Endometrium (tissue), 2 donors: Measurements from ENCODE around the gene COMP.
"Not testable (repeated sequence)": the region's sequence is repeated elsewhere in the genome, so short reads cannot be mapped to it uniquely, and the experiment has no call there.

Experiments used
- FAIRE-seq: peaks from 2 replicates; lab custom pipeline; 2012; peaks lifted over from hg19 to GRCh38; lab: Jason Lieb, UNC
- donor health status: control.
- donor health status: control.

The COMP gene

DNA sequence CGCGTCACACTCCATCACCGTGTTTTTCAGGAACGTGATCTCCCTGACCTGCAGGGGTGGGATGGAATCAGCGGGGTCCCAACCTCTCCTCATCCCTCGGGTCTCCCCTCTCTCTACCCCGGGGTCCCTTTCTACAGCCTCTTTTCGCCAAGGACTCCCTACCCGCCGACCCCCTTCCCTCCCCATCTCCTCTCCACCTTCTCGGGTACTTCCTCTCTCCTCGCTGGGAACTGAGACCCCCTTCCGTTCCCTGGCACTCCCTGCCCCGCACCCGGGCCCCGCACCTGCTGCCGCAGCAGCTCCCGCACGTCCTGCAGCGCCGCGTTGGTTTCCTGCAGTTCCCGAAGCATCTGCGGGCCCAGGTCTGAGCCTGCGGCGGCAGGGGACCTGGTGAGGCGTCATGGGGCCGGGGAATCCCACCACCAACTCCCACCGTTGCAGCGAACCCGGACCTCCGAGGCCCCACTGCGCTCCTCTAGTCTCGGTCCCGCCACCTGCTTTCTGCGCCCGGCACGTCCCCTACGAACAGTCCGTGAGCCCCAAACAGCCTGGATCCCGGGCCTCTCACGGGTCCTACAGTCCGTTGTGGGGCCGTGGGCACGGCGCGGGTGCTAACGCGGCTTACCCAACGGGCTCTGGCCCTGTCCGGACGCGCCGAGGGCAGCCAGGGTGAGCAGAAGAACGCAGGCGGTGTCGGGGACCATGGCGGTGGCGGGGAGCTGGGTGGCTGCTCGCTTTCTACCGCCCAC lies at the start of gene COMP:
TSS of gene COMP (minus strand) at position 740 of the 749 bp plus-strand sequence. CDS start at position 704, 36 bp downstream.
- FAIRE-seq, result no peak

DNA sequence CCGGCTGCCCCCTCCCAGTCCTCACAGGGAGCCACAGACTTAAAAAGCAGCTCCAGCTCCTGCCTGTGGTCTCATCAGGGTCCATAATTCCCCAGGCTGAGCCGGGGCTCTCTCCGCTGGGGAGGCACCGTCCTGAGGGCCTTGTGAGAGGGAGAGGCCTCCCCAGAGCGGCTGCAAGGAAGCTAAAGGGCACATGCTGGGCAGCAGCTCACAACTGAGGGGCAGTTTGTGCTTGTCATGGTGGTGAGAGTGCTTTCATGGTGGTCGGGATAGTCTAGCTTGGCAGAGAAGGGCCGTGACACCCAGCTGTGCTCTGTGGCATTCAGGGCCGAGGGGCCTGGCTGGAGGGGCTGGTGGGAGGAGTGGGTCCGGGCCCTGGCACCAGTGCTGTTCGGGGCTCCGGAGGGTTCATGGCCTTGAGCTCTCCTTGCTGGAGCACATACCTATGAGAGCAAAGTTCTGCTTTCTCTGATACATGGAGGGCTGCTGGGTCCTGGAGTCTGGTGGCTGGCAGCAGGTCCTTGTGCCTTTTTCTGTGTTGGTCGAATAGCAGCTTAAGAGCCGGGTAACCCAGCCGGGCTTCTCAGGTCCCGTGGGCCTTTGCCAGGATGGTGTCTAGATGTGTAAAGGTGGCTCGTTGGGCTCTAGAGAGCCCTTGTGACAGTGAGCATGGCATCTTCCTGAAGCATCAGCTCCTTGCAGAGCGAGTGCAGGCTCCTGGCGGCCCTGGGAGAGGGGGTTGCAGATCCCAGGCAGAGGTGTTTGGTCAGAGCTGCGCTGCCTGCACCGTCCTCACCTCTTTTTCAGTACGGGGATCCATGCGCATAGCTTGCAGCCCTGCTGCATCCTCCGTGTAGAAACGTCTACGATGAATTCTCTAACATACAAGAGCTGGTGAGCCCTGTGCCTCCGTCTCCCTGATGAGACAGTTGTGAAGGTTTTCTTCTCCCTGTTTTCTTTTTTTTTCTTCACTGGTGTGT lies 49.5 kb upstream of the COMP start:
- no peak for FAIRE-seq

DNA sequence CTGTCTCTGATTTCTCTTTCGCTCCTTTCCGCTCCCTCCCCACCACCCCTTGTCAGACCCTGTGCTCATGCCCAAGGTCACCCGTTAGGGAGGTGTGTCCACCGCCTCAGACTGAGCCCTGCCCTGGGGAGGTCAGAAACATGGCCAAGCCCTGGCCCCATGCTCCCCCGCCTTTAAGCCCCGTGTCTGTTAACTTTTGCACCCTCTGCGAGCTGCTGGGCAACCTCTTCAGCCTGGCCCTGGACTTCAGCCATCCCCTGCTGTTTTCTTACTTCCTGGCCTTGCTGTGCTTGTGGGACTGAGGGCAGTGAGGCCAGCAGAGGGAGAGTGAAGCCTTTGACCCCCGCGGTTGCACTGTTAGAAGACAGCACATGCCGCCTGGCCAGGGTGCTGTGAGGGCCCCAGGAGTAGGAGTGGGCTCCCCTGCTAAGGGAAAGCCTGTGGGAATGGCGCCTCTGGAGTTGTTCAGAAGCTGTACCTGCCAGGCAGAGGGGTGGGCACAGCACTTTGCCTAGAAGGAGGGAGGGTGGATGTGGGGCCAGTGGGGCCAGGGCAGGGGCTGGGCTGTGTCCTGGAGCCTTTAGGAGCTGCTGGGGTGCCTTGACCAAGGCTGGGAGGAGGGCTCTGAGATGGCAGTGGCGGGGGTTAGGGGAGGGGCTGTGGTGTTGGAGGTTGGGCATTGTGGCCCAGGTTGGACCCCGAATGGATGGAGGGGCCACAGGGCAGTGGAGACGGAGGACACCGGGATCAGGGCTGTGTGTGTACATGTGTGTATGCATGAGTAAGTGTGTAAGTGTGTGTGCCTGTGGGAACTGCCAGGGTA lies 48.6 kb upstream of the COMP start:
- FAIRE-seq, result no peak

DNA sequence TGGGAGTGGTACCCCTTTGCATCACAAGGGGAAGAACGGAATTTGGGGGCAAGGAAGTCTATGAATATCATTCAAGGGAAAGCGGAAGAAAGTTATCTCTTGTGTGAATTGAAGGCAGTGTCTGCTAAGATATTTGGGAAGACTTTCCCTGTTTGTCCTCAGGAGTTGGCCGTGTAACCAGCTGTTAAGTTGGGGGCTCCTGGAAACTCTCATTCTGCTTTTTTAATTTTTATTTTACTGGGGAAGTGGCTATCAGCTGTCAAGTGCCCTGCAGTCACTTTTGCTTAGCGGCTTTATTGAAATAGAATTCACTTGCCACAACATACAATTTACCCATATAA lies 43.5 kb upstream of the COMP start:
- no peak for FAIRE-seq

DNA sequence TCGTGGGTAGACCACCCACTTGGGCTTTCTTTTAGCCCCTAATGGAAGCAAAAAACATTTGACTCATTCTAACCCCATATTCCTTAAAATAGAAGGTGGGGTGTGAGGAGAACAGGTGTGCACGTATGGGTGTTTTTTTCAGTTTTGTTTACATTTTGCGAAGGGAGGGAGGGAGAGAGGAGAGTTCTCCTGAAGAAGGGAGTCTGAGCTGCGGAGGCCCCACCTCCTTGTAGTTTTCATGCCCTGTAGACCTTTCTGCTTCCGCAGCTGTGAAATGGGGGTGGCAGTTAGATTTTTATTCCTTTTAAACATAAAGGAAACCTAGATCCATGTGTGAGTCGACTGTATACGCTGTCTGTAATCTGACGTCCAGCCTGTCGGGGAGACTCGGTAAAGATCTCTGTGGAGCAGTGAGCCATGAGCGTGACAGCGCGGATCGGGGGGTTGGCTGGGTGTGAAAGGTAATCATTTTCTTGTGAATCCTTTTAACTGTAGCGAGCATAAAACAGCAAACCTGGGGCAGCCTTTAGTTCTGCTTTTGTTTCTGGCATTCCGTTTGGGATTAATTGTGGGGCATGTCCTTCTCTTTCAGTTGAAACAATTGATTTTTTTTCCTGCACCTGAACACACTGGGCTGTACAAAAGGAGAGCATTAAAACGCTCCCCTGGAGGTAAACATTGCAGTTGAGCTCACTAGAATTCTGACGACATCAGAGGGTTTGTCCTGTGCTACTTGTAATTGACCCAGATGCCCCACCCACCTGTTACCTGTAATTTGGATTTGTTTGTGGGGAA lies 42.9 kb upstream of the COMP start:
- no peak for FAIRE-seq

DNA sequence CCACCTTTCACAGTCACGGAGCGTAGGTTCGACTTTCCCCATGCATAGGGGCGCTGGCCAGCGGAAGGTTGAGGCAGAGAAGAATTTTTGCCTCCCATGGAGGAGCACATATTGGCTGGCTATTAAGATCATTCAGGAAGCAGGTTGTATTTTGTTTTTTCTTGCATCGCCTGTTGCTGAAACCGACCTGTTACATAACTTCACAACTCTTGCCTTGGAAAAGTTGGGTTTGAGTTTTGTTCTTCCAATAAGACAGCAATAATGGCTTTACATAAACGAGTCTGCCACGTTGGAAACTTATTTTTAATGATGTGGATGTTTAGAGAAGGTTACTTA lies 42.0 kb upstream of the COMP start:
- FAIRE-seq, result no peak

DNA sequence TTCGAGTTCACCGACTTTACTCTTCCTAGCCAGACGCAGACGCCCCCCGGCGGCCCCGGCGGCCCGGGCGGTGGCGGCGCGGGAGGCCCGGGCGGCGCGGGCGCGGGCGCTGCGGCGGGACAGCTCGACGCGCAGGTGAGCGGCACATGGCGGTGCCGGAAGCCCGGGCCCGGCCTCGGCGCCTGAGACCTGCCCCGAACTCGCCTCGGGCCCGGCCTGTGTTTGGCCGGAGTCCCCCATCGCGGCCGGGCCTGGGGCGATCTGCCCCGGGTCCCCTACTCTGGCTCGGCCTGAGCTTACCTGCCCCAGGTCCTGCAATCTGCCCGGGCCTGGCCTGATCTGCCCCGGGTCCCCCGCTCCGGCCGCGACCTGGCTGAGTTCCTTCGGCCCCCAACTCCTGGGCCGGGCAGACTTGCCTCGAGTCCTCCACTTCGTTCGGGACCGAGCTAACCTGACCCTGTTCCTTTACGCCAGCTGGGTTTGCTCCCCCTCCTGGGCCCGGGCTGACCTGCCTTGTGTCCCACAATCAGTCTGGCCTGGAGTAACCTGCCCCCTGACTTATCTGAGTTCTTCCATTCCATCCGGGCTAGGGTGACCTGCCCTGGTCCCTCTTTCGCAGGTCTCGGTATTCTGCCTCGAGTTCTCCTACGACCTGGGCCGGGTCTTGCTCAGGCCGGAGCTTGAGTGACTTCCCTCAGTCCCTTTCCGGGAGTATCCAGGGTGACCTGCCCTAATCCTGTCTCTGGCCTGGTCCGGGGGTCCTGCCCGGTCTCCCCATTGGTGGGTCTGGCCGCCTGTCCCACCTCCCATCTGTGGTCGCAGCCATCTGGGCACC lies 41.4 kb upstream of the COMP start:
- no peak for FAIRE-seq

DNA sequence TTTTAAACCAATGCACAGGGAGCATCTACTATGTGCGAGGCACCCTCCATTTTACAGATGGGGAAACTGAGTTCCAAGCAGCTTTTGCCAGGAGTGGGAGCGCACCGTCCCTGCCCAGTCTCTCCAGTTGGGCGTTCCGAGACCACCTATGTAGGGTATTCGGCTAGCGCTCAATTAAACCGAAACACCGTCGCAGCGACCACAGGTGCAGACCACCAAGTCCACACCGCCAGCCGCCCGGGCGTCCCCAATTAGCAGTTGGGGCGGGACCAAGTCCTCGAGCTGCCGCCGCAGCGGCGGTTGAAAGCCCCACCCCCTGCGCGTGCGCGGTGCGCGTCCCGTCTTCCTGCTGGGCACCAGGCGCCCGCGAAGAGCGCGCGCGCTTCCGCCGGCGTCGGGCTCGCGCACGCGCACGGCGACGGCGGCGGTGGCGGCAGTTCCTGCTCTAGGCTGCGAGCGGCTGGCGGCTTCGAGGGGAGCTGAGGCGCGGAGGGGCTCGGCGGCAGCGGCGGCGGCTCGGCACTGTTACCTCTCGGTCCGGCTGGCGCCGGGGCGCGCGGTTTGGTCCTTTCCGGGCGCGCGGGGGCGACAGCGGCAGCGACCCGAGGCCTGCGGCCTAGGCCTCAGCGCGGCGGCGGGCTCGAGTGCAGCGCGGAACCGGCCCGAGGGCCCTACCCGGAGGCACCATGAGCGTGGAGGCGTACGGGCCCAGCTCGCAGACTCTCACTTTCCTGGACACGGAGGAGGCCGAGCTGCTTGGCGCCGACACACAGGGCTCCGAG lies 40.6 kb upstream of the COMP start, which contains the start of gene UPF1:
TSS of gene UPF1 (plus strand) at position 436 of the 782 bp plus-strand sequence. CDS start at position 687, 251 bp downstream.
- no peak for FAIRE-seq

DNA sequence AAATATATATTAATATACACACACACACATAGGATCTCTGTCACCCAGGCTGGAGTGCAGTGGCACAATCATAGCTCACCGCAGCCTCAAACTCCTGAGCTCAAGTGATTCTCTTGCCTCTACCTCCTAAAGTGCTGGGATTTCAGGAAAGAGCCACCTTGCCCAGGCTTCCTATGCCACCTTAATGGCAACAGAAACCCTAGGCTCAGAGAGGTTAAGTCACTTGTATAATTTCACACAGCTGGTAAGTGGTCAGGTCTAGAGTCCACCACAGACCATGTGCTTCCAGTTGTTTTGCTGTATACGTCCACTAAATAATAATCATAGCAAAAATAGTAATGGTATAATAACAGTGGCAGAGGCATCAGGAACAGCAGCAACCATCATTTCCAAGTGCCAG lies 39.4 kb upstream of the COMP start:
- no peak for FAIRE-seq

DNA sequence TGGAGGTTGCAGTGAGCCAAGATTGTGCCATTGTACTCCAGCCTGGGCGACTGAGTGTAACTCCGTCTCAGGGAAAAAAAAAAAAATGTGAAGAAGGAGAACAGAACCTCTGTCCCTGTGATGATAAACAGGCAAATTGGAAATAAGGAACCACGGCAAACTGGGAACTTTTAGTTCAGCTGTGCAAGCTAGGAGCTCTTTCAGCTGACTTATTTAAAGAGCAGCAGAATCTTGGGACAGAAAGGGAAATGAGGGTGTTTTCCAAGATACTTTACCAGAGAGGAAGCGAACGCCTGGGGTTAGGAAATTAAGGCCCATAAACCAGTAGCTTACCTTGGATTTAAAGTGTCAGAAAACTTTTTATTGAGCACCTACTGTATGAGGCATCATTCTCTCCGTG lies 37.7 kb upstream of the COMP start:
- no peak for FAIRE-seq

DNA sequence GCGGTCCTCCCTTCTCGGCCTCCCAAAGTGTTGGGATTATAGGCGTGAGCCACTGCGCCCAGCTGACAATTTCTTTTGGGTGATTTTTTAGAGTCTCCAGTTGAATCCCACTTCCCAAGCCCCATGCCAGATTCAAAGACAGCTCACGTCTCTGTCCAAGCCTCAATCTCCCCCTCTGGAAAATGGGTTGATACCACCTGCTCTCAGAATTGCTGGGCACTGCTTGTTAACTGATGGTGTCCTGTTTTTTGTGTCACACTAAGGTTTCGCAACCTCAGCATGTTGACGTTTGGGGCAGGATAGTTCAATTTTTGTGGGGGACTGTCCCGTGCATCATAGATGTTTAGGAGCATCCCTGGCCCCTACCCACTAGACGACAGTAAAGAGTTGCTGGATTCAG lies 26.5 kb upstream of the COMP start:
- no peak for FAIRE-seq

DNA sequence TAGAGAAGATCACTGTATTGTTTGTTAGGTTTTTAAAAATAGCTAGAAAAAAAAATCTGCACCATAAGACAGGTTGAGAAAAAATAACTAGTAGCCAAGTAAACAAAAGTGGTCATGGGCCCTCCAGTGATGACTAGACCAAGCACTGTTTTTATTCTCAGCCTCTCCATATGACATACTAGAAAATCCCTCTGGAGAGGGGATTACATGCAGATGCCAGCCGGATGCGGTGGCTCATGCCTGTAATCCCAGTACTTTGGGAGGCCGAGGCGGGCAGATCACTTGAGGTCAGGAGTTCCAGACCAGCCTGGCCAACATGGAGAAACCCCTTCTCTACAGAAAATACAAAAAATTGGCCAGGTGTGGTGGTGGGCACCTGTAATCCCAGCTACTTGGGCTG lies 25.5 kb upstream of the COMP start:
- FAIRE-seq, result not testable (repeated sequence)

DNA sequence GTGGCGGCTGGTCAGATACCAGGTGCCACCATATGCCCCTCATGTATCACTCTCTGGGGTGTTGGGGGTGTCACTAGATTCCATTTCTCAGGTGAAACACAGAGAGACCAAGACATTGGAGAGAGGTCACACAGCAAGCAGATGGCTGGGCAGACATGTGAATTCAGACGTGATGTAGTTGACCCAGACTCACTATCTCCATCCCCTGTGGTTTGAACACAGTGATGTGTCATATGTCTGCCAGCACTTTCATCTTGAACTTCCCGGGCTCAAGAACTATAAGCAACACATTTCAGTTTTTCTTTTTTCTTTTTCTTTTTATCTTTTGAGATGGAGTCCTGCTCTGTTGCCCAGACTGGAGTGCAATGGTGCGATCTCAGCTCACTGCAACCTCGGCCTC lies 24.6 kb upstream of the COMP start:
- FAIRE-seq, result no peak

DNA sequence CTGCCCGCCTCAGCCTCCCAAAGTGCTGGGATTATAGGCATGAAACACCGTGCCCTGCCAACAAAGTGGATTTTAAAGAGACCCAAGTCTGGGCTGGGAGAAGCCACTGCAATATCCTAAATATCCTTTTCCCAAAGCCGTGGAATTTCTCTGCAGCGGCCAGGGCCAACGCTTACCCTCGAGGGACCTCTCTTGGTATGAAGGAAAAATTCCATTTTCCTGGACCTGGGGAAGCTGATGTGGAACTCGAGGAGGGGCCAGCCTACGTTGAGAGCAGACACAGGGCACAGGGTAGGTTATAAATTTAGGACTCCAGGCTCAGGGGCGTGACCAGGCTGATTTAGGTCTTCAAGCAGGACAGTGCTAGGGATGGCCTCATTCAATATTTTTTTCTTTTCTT lies 23.0 kb upstream of the COMP start:
- FAIRE-seq, result no peak

DNA sequence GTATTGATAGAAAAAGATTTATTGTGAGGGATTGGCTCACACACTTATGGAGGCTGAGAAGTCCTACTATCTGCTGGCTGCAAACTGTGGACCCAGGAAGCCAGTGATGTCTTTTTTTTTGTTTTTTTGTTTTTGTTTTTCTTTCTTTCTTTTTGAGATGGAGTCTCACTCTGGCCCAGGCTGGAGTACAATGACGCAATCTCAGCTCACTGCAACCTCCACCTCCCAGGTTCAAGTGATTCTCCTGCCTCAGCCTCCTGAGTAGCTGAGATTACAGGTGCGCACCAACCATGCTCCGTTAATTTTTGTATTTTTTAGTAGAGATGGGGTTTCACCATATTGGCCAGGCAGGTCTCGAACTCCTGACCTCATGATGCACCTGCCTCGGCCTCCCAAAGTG lies 20.5 kb upstream of the COMP start:
- not testable (repeated sequence) for FAIRE-seq

DNA sequence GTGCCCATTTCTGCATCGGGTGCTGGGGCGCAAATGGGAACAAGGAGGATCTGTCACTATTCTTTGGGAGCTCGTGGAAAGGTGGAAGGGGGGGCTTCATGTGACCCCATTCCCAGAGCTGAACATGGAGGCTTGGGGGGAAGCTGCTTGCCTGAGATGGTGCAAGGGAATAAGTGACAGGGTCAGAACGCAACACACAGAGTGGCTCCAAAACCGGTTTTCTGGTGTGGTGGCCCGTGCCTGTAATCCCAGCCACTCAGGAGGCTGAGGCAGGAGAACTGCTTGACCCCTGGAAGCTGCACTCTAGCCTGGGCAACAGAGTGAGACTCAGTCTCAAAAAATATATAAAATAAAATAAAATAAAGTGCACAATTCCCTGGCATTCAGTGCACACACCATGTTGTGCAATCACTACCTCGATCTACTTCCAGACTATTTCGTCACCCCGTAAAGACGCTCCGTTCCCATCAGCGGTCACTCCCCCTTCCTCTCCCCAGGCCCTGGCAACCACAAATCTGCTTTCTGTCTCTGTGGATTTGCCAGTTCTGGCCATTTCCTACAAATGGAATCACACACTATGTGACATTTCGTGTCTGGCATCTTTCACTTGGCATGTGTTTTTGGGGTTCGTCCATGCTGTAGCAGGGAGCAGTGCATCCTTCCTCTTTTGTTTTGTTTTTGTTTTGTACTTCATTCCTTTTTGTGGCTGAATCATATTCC lies 18.2 kb upstream of the COMP start:
- no peak for FAIRE-seq

DNA sequence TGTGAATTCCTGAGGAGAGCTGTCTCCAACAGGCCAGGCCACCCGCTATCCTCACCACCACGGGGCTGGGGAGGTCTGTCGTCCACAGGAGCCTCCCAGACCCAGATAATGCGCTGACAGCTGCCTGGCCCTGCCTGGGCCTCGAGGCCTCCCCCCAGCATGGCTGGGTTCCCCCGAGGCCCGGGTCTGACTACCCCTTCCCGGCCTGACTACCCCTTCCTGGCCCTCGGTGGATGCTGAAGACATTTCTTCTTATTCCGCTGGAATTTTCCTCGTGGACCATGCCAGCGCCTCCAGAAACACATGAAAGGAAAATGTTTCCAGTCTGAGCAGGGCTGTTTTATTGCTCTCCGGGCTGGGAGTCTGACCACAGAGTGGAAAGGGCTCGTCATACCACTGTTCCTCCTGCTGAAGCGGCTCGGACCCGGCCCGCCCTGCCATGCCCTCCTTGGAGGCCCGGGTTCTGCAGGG lies 16.8 kb upstream of the COMP start:
- no peak for FAIRE-seq

DNA sequence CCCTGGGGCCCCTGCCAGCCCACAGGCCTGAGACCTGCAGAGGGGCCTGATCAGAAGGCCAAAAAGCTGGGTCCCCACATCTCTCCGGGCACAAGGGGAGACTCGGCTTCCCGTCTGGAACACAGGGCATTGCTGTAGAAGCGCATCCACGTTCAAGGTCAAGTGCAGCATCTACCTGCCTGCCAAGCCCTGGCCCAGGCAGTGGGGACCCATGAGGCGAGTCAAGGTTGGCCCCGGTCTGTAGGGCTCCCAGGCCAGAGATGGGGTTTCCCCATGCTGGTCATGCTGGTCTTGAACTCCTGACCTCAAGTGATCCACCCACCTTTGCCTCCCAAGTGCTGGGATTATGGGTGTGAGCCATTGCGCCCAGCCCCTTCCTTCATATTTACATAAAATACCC lies 13.5 kb upstream of the COMP start:
- FAIRE-seq, result no peak

DNA sequence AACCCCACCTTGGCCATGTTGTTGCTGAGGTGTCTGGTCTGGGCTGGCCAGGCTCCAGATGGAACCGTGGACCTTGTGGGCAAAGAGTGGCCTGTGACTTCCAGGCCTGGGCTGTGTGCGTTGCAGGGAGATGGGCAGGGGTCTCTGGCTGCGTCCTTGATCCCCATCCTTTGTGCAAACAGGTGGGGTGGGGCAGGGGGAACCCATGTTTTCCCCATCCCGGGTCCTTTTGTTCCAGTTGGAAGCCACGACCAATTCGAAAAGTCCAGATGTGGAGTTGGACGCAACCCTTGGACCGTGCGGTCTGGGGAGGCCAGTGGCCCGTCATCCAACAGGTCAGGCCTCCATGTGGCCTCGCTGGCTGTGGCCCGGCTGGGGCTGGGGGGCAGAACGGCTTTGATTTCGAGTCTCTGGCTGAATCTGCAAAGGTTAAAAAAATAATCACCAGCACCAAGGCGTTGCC lies 13.1 kb upstream of the COMP start:
- FAIRE-seq, result no peak
